Stimulated activated CD4-positive, alpha-beta T cell treated with anti-CD3 and anti-CD28 coated beads, Interleukin-15, amount 100 ng/mL, for 24 hours (primary cell): Measurements from ENCODE around the gene ASGR1.
A peak's percentile ranks its signal among the peaks of the same experiment; 100 is the strongest.

Experiments used
- DNase-seq: peaks from one replicate; pipeline ENCODE4 v3.0.0-alpha.2; 2020

ASGR1 gene, protein sequence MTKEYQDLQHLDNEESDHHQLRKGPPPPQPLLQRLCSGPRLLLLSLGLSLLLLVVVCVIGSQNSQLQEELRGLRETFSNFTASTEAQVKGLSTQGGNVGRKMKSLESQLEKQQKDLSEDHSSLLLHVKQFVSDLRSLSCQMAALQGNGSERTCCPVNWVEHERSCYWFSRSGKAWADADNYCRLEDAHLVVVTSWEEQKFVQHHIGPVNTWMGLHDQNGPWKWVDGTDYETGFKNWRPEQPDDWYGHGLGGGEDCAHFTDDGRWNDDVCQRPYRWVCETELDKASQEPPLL

DNA sequence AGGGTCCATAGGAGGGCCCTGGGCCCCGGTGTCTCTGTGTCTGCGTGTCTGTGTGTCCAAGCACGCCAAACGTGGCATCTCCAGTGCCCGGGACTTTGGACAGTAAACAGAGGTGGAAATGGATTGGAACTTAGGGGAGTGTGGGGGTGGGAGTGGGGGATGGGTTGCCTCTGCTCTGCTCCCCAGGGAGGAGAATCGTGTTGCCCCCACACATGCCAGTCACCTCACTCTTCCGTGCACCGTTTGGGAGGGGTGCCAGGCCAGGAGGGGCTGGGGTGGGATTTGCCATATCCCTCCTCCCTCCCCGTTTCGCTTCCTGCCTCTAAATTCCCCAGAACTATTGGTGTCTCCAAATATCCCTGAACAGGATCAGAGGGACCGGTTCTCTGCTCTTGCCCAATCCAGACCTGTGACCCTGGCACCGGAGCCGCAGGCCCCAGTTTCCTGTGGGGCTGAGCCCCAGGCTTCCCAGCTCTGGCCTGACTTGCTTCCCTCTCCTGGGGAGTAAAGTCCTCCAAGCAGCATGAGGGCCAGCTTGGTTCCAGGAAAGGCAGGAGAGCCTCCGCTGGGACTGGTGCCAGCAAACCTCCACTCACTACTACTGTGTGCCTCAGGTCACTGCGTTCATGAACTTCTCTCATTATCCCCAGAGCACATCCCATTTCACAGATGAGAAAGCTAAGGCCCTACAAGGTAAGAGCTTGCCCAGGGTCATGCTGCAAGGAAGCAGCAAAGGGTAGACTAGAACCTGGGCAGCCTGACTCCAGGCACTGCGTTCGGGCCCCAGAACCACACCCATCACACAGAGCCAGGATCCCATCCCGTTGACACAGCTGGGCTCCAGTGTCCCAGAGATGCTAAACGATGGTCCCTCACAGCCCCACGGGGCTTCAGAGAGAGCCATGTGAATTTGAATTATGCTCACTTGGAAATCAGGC is at the start of gene ASGR1:
ASGR1 (minus strand) TSS at position 54 of the 938 bp plus-strand sequence. CDS start 807 bp downstream, outside the sequence.
- DNase-seq: no peak

DNA sequence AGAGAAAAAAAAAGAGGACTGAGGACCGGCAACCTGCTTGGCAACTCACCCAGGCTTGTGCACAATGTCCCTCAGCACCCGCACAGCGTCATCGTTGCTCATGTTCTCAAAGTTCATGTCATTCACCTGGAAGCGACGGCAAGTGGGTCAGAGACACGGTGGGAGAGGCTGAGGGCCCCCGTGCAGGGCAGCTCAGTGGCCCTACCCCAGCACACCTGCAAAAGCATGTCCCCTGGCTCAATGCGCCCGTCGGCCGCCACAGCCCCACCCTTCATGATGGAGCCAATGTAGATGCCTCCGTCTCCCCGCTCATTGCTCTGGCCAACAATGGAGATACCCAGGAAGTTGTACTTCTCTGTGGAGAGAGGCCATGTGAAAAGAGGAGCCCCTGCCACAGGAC is 49.8 kb upstream of the ASGR1 start:
- DNase-seq: no peak

DNA sequence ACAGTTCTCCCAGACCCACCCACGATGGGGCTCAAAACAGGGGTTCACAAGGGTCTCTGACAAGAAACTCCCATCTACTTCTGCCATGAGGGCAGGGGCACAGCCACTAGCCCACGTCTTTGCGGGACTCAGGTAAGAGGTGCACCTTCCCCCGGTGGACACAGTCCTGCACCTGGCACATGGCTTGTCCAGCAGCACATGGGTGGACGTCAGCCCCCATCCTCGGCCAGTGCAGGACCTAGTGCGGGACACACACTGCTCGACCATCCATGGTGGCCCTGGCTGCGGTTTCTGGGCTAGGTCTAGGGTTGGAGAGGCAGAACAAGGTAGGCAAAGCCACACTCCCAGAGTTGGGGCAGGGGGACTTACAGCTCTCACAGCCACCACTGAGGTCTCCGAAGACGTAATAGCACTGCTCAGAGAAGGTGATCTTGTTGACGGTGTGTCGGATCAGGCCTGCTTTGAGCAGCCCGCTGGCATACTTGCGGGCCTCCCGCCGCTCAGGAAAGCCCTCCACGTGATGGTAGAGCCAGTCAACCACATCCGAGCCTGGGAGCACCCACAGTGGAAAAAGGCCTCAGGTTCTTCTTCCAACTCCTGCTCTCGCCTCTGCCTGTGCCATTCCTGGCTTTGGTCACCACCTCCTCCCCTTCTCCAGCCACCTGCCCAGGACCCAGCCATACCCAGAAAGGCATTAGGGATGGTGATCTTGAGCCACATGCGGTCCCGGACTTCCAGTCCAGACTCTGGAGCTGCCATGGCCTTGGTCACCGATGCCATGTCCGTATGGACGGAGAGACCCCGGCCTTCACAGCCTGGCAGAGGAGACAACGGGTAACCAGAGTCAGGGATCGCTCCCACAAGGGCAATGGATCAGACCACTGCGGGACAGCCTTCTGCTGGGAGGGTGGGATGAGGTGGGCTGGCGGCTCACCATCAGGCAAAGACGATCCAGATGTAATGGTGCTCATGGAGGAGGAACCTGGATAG is 47.8 kb upstream of the ASGR1 start:
- DNase-seq: no peak

DNA sequence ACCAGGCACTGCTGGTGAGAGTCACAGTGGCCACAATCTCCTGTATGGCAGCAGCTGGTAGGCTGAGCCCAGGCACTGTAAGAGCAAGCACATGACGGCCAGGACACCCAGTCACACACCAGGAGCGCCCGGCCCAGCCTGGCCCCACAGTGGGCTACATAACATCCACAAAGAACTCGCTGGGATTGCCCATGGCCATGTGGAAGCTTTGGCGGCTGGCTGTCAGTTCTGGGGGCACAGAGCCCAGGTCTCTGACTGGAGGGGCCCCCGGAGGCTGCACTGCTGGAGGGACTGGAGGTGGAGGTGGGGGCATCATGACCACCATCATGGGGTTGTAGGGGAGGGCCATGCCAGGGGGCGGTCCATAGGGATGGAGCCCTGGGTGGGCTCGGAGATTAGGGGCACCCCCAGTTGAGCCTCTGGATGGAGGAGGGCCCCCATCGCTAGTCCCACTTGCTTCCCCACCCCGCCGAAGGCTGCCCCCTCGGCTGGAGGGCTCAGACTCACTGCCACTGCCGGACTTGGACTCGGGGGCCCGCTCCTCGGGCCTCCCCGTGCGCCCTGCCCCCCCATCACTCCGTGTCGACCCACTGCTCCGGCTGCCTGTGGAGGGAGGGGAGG is 46.7 kb upstream of the ASGR1 start:
- peak; percentile 4 for DNase-seq

DNA sequence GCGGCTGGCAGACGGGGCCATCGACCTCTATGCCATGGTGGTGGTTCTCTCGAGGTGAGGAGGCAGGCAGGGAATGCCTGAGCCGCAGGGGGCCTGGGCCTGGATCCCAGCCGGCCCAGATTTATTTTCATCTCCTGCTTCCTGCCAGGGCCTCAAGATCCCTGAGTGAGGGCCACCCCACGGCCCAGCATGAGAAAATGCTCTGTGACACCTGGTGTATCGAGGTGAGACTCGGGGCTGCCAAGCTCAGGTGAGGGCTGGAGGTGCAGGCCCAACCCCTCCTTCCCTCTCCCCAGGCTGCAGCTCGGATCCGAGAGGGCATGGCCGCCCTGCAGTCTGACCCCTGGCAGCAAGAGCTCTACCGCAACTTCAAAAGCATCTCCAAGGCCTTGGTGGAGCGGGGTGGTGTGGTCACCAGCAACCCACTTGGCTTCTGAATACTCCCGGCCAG is 45.5 kb upstream of the ASGR1 start:
- no peak for DNase-seq

DNA sequence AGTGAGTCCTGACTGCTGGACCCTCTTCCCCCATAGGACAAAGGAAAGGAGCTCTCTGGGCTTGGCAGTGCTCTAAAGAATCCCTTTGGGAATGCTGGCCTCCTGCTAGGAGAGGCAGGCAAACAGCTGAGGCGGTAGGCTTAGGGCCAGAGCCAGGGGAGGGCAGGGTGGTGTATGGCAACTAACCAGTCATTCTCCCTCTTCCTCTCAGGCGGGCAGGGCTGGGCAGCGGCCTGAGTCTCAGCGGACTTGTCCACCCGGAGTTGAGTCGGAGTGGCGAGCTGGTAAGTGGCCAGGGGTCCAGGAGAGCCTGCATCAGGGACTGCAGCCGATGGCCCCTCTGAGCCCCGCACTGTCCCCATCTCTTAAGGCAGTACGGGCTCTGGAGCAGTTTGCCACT is 44.9 kb upstream of the ASGR1 start:
- DNase-seq: peak; percentile 2

DNA sequence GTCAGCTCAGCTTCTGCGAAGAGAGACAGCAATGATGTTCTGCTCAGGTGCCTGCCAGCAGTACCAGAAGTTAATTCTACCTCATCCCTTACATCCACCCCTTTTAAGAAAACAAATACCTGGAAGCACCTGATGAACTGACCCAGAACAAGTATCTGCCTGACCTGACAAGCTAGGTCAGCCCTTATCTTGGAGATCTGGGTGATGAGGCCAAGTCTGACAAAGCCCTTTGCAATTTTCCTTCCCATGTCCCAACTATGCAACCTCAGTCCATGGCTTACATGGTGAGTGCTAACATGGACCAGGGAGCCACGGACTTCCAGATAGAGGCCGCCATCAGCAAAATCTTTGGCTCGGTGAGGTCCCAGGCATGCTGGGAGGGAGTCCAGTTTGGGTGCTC is 44.2 kb upstream of the ASGR1 start:
- DNase-seq: no peak

DNA sequence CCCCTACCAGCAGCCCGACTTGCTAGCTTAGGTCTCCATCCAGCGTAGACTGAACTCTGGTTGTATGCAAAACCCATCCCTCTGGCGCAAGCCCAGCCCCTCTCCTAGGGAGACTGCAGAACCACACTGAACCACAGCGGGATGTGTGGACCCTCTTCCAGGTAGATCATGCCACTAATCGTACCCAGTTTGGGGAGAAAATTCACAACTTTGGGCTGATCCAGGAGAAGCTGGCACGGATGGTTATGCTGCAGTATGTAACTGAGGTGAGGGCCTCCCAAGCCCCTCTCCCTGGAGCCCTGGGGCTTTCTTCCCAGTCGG is 43.8 kb upstream of the ASGR1 start:
- no peak for DNase-seq

DNA sequence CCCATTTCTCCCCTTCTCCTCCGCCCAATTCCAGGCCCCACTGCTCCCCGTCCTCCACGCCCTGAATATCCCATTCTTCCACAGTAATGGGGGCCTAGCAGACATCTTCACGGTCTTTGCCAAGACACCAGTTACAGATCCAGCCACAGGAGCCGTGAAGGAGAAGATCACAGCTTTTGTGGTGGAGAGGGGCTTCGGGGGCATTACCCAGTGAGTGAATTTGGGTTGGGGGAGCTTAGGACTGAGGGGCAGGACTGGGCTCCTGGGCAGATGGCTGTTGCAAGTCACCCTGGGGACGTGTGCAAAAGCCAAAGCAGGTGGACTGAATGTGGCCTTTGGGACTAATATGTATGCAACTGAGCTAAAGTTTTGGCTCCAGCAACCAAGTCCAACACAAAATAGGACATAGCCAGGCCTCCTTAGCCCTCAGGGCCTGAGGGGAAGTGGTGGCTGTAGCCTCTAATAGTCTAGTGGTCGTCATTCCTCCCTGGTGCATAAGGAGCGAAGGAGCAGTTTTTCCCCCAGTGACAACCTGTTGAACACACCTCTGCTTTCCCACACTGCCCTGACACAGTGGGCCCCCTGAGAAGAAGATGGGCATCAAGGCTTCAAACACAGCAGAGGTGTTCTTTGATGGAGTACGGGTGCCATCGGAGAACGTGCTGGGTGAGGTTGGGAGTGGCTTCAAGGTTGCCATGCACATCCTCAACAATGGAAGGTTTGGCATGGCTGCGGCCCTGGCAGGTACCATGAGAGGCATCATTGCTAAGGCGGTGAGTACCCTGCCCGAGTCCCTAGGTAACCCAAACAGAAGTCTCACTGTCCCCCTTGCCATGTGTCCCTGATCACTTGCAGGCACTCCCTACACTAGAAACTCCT is 43.2 kb upstream of the ASGR1 start:
- DNase-seq: peak; percentile 1

DNA sequence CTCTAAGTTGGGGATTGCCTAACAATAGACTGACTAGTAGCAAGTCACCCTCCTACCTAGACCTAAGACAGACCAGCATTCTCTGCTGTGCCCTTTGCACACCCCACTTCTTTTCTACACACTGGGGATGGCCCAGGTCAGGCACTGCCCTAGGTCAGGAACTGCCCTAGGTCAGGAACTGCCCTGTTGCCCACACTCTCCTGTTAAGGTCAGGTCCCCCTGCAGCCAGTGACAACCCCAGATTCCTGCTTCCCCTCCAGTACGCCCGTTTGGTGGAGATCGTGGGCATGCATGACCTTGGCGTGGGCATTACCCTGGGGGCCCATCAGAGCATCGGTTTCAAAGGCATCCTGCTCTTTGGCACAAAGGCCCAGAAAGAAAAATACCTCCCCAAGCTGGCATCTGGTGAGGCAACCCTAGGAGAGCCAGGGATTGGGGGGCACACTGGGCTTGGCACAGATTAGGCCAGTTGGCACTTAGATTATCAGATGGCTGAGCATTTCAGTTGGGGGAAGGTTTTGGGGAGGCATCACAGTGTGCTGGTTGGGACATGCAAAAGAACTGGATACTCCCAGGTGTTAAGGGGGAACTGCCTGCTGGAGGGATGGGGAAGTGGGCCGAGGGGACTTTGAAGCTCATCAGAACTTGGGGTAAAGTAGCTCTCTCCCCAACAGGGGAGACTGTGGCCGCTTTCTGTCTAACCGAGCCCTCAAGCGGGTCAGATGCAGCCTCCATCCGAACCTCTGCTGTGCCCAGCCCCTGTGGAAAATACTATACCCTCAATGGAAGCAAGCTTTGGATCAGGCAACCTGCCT is 42.3 kb upstream of the ASGR1 start:
- no peak for DNase-seq

DNA sequence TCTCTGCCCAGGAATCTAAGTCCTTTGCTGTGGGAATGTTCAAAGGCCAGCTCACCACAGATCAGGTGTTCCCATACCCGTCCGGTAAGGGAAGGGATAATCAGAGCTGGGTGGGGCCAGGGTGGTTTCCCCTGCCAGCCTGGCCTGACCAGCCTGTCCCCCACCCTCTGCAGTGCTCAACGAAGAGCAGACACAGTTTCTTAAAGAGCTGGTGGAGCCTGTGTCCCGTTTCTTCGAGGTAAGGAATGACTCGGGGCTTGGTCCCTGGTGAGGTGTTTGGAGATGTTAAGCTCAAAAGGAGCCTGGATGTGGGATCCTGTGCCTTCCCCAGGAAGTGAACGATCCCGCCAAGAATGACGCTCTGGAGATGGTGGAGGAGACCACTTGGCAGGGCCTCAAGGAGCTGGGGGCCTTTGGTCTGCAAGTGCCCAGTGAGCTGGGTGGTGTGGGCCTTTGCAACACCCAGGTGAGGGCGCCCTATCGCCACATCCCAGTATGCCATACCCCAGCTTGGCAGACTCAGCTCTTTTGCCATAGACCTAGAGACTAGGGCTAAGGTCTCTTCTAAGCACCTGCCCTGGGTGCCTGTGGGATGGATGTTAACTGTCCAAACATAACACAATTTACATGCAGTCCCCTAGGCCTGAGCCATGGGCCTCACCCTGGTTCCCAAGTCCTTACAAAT is 41.6 kb upstream of the ASGR1 start:
- DNase-seq: peak; percentile 70

DNA sequence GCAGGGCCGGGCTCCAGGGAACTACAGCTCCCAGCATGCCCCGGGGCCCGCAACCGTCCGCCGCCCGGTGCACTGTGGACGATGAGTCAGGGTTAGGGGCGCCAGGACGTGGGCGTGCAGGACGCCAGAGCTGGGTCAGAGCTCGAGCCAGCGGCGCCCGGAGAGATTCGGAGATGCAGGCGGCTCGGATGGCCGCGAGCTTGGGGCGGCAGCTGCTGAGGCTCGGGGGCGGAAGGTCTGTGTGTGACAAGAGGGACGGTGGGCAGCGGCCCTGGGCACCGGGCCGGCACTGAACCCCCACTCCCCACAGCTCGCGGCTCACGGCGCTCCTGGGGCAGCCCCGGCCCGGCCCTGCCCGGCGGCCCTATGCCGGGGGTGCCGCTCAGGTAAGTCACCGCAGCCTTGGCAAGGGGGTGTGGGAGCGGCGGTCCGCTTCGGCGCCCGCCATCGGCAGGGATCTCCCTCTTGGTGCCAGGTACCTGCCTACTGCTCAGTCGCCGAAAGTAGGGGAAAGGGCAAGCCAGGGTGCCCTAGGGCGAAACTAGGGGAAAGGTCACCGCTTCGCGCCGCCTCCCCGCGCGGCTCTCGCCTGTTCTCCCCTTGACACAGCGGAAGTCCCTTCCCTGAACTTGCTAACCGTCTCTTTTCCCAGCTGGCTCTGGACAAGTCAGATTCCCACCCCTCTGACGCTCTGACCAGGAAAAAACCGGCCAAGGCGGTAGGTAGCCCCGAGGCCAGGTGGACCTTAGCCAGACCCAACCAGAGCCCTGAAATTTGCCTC is 40.8 kb upstream of the ASGR1 start, which contains the start of the genes ACADVL and DLG4:
ACADVL (plus strand) TSS at position 127 of the 781 bp plus-strand sequence; CDS start at position 174, 47 bp downstream.
DLG4 (minus strand) TSS at position 25 of the 781 bp plus-strand sequence.
- peak; percentile 93 for DNase-seq

DNA sequence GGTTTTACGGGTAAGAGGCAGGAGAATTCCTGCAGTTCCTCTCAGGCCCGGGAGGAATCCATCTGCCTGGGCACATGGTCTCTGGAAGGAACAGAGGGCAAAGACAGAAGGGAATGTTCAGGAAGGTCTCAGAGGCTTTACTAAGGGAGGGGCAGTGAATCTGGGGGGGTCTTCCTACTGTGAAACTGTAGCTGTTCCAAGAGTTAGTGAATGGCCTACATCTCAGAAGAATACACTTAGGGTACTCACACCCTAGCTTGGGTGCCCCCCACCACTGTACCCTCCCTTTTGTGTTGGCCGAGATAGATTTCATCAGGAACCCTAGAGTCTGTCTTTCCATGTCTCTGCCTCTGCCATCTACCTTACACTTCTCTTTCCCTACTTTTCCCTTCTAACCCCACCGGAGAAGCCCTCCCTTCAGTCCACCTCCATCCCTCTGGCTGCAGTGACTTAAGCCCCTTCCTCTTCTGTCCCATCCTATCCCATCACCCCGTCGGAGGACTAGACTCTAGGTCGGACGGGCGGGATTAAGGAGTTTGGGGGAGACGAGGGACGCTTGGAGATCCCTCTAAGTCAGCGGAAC is 40.1 kb upstream of the ASGR1 start:
- DNase-seq: no peak

DNA sequence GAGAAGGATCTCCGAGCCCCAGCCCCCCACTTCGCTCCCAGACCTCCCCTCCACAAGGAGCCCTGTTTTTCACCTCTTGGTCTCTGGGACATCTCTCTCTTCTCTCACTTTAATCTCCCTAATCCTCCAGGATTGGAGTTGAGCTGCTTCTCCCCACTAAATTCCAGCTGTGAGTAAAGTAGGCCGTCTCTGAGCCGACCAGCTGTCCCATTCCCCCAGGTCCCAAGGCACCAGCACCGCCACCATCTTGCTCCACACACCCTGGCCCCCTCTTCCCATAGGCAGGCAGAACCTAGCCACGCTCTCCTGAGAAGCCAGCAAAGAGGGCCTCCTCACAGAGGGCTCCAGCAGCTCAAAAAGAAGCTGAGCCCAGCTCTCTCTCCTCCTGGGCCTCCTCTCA is 39.6 kb upstream of the ASGR1 start:
- DNase-seq: no peak

DNA sequence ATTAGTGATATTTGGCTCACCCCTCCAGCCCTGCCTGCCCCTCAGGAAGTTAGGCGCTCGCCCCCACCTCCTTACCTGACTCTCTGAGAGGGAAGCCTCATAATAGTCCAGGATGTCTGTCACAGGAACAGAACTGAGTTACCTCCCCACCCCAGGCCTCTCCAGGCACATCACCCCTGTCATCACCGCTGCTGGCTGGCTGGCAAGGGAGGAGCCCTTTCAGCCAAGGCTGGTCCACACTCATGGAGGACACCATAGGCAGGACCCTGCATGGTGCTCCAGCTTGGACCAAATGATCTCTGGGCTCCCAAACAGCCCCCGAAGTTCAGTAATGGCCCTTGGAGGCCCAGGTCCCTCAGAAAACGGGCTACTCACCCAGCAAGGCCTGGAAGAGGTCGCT is 39.0 kb upstream of the ASGR1 start:
- no peak for DNase-seq

DNA sequence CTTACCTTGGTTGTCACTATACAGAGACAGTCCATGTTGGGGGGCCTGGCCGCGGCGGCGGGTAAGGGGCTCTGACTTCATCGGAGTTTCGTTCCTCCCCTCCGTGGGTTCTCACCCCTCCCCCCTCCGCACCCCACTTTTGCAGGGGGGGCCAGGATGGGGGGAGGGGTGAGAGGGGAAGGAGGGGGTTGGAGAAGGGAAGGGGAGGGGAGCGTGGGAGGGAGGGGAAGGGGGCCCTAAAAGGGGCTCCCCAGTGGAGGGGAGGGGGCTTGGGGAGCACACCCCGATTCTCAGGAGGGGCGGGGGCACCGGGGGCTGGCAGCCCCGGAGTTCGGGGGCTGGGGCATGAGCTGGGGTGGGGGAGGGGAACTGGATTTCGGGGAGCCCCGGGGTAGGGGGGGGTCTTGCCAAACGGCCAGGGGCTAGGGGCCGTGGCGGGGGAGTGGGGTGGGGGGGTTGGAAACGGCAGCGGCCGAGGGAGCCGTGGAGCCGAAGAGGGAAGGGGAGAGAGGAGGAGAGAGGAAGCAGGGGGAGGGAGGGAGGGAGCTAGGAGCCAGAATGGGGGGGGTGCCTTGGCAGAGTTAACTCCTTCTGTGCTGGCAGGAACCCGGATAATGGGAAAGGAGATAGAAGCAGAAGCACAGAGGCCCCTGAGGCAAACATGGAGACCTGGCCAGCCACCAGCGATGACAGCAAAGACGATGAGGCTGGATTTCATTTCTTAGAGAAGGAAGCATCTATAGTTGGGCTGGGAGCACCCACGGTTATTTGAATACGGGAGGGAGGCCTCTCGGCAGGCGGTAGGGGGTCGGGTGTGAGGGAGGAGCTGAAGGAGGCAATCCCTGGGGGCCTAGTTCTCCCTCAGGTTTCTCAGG is 38.2 kb upstream of the ASGR1 start:
- DNase-seq: peak; percentile 40
